Astrocyte (in vitro differentiated cells and primary cell): ENCODE results near the gene SEMA4D.

Experiments
- CTCF ChIP-seq: IDR thresholded peaks from 2 replicates; pipeline ENCODE4 v1.5.1; 2011; ENCODE audit warnings: low read depth, mild to moderate bottlenecking, inconsistent platforms, low read length, moderate library complexity; ENCODE audit not compliant: insufficient read depth
- EZH2 ChIP-seq: IDR thresholded peaks from 2 replicates; pipeline ENCODE4 v1.6.1; 2012; ENCODE audit warnings: mild to moderate bottlenecking, low read length, inconsistent platforms; ENCODE audit not compliant: insufficient read depth

GRCh38 chr9:89486681-89487080, 11.2 kb downstream of the SEMA4D start:
- no peak for TF ChIP-seq CTCF
- no peak for TF ChIP-seq EZH2
